H1 (cell line): ENCODE results near the gene MYH9. TPM values are rescaled to one million over a fixed set of nuclear protein-coding genes. Genes with fewer than 3 reads are reported as not detected.

Experiments
- CTCF ChIP-seq, 3 experiments: IDR thresholded peaks; 1 replicate in 2 of 3; 2 replicates in 1 of 3; pipeline versions ENCODE4 v1.5.1 to v1.6.1; 2011; ENCODE audit warnings: low read length in 3 of 3, mild to moderate bottlenecking in 3 of 3, inconsistent platforms in 2 of 3, low read depth in 1 of 3, moderate library complexity in 1 of 3; ENCODE audit not compliant: insufficient read depth in 1 of 3; ENCODE audit errors: control extremely low read depth in 1 of 3
- EP300 ChIP-seq, 2 experiments: IDR thresholded peaks; 1 replicate in 1 of 2; 2 replicates in 1 of 2; pipeline ENCODE4 v1.6.1; 2011 to 2012; ENCODE audit warnings: low read depth in 2 of 2, low read length in 2 of 2, mild to moderate bottlenecking in 2 of 2, borderline replicate concordance in 1 of 2, inconsistent platforms in 1 of 2, moderate library complexity in 1 of 2
- polyA plus RNA-seq, 7 experiments: library from polyadenylated mRNA; depleted of rRNA in 3 of 7; stranded (reverse) in 5 of 7; unstranded in 2 of 7; fragments of >200 nt in 5 of 7; fragments of 200-250 nt in 2 of 7; gene quantifications; 1 replicate in 5 of 7; 2 replicates in 1 of 7; 4 replicates in 1 of 7; pipeline versions ENCODE4 v1.2.1 to v1.2.3, GENCODE V29; 2011 to 2013; ENCODE audit warnings: missing spikeins in 2 of 7, mixed read lengths in 2 of 7
- total RNA-seq: library from RNA; stranded (reverse); fragmentation: NEBNext Ultra II Directional; extraction: Animal tissue kit (Norgen Biotek cat#: 25700); gene quantifications from 2 replicates; pipeline ENCODE4 v1.2.1, GENCODE V29; 2021

Gene MYH9
- total and polyA plus RNA-seq, 2 of the 8 experiments (the other 6 are each of a cell fraction or from before 2014, with no cell fraction given) = 24.9 to 322 TPM

GRCh38 chr22:36245805-36246356 lies 141.9 kb downstream of the MYH9 start (continued):
- TF ChIP-seq CTCF (IDR thresholded peaks at IDR 0.05; ENCODE audit: control extremely low read depth in 1 of 3, insufficient read depth in 1 of 3, low read depth in 1 of 3, low read length in 3 of 3) (no peak), EP300 (IDR thresholded peaks at IDR 0.05; ENCODE audit: borderline replicate concordance in 1 of 2, low read depth in 2 of 2, low read length in 2 of 2) (no peak)
